ENCODE measurements around the gene MLXIP. TPM values are rescaled to one million over a fixed set of nuclear protein-coding genes. Genes with fewer than 3 reads are reported as not detected.

Gene MLXIP
- total and polyA plus RNA-seq, 2 of the 8 experiments (the other 6 are each of a cell fraction or from before 2014, with no cell fraction given), result 5.5 to 40.5 TPM

GRCh38 chr12:122040579-122041386 is 37.8 kb upstream of the MLXIP start:
- Histone ChIP-seq H2BK20ac (ENCODE audit: low read length) (no peak overlapping the region), H3K23ac (ENCODE audit: insufficient read length) (no peak overlapping the region), H3K36me3 (ENCODE audit: control insufficient read depth in 2 of 4, insufficient read depth in 4 of 4, low read length in 3 of 4) (peaks cover 6 to 33% (median 19%) of the 10 kb centered on the region in 4 experiments; a peak in 7 of 8 replicates), H2BK5ac (ENCODE audit: low read depth, low read length) (no peak overlapping the region), H2AK5ac (ENCODE audit: low read depth, low read length) (no peak overlapping the region), H4K5ac (ENCODE audit: insufficient read length, low read depth, low read length) (no peak overlapping the region), H3K23me2 (ENCODE audit: low read depth, low read length) (no peaks in the 10 kb centered on the region), H2AFZ (ENCODE audit: low read length) (no peak overlapping the region), H3K27ac (ENCODE audit: low read depth, low read length) (0 out of 2 replicates have a peak overlapping the region, but pooled peaks have one; percentile 22), H3K9me3 (ENCODE audit: insufficient read depth in 2 of 2, low read depth in 1 of 2, low read length in 1 of 2) (peaks cover 8 to 16% of the 10 kb centered on the region in 2 experiments; a peak in 3 of 4 replicates), H3K14ac (ENCODE audit: insufficient read length) (no peak overlapping the region), H3K4me3 (ENCODE audit: extremely low read depth in 1 of 4, insufficient read depth in 2 of 4, low read depth in 3 of 4, low read length in 4 of 4) (no peak overlapping the region), H3K18ac (ENCODE audit: extremely low read depth, low read length) (no peak overlapping the region), H2BK120ac (replicated peaks; ENCODE audit: low read depth, low read length) (no peak overlapping the region), H3K27me3 (replicated peaks in 1 of 4; ENCODE audit: control insufficient read depth in 3 of 4, extremely low read depth in 1 of 4, insufficient read depth in 3 of 4, low read length in 3 of 4) (no peaks in the 10 kb centered on the region), H2BK12ac (ENCODE audit: low read depth, low read length) (no peak overlapping the region), H2BK15ac (ENCODE audit: low read length) (no peak overlapping the region), H3K79me2 (ENCODE audit: control insufficient read depth in 1 of 2, insufficient read depth in 2 of 2, low read length in 2 of 2) (no peaks in the 10 kb centered on the region), H3K9ac (replicated peaks in 1 of 4; ENCODE audit: extremely low read depth in 1 of 4, low read depth in 3 of 4, low read length in 3 of 4) (no peak overlapping the region), H3K79me1 (ENCODE audit: low read depth, low read length) (no peaks in the 10 kb centered on the region; the same call in 1 of the 2 replicates), H3K56ac (replicated peaks; ENCODE audit: insufficient read length, low read depth, low read length) (no peak overlapping the region), H3K4me2 (ENCODE audit: insufficient read depth in 1 of 2, low read depth in 2 of 2, low read length in 2 of 2) (no peak overlapping the region), H4K8ac (ENCODE audit: extremely low read depth, insufficient read depth, low read length) (no peak overlapping the region; the same call in 1 of the 2 replicates), H3K4me1 (replicated peaks in 1 of 4; ENCODE audit: control insufficient read depth in 3 of 4, insufficient read depth in 4 of 4, low read length in 3 of 4) (no peaks in the 10 kb centered on the region), H4K20me1 (replicated peaks in 1 of 2; ENCODE audit: control insufficient read depth in 1 of 2, insufficient read depth in 2 of 2, low read length in 2 of 2) (no peaks in the 10 kb centered on the region), H4K91ac (replicated peaks; ENCODE audit: insufficient read length, low read length) (no peak overlapping the region), H3K4ac (replicated peaks; ENCODE audit: insufficient read length, low read depth, low read length) (no peak overlapping the region)
- 88% methylated on average over 19 of the region's 21 CpGs; no CpG with 5 or more reads in 1 of the 2 experiments for WGBS, 2 experiments (ENCODE audit: extremely low coverage in 1 of 2, insufficient coverage in 1 of 2, insufficient read length in 1 of 2, insufficient replicate concordance in 2 of 2, low coverage in 1 of 2, low lambda C conversion rate in 2 of 2, missing lambda C conversion rate in 1 of 2)
- TF ChIP-seq TCF12 (IDR thresholded peaks at IDR 0.05; ENCODE audit: low read depth, low read length) (no peak), FOSL1 (IDR thresholded peaks at IDR 0.05; ENCODE audit: insufficient read depth, low read depth, low read length) (no peak), POLR2AphosphoS5 (IDR thresholded peaks at IDR 0.05; ENCODE audit: low read depth, low read length) (no peak), SP4 (IDR thresholded peaks at IDR 0.05; ENCODE audit: low read length) (no peak), KDM4A (IDR thresholded peaks at IDR 0.05; ENCODE audit: low read depth, low read length, severe bottlenecking) (no peak)
- ChIA-PET POLR2A (ENCODE audit: partially characterized antibody) (interaction anchor here (0.8 kb wide), 1 partner anchor 17 kb away, joined by 3 read pairs; no protein-coding TSS in a partner anchor), CTCF (ENCODE audit: partially characterized antibody) (interaction anchor here (0.7 to 3.3 kb wide), 3 partner anchors 9 to 838 kb away, joined by 3 to 18 read pairs (median 3); no protein-coding TSS in a partner anchor)
- DNase-seq (ENCODE audit: low read depth in 1 of 2, low spot score in 2 of 2) (no peak), FAIRE-seq (no peak)
